Dermis microvascular lymphatic vessel endothelial cell (primary cell): ENCODE measurements around the gene ARAP1. TPM values are rescaled to one million over a fixed set of nuclear protein-coding genes. Genes with fewer than 3 reads are reported as not detected.
A peak's percentile ranks its signal among the peaks of the same experiment; 100 is the strongest.
"Not testable (repeated sequence)": the region's sequence is repeated elsewhere in the genome, so short reads cannot be mapped to it uniquely, and the experiment has no call there.

Experiments used
- DNase-seq, 2 donors: peaks; one replicate each; pipeline versions ENCODE4 v3.0.0 to v3.0.0-alpha.2; 2010; ENCODE audit warnings: low read depth in 2 of 2
- total RNA-seq: library from RNA; depleted of rRNA; stranded (reverse); fragments of >200 nt; gene quantifications from 2 replicates; pipeline ENCODE4 v1.2.1, GENCODE V29; 2014

Gene ARAP1
- 73.7 and 88.5 TPM in 2 replicates for total RNA-seq

- DNase-seq, result peak; percentile 21 to 70
Measured at GRCh38 chr11:72752088-72752914, at the start of gene ARAP1. ARAP1 (minus strand) TSS chr11:72752408; CDS start chr11:72727128, 25,280 bp downstream.

GRCh38 chr11:72799441-72799840 is 47.2 kb upstream of the ARAP1 start:
- DNase-seq, result no peak

- no peak for DNase-seq
Measured at GRCh38 chr11:72798361-72798760, 46.2 kb upstream of the ARAP1 start.

GRCh38 chr11:72793425-72794367 is 41.5 kb upstream of the ARAP1 start, which contains the start of gene STARD10:
STARD10 (minus strand) TSS chr11:72794047; CDS start chr11:72781181, 12,866 bp downstream.
- DNase-seq, result peak; percentile 85 to 95

GRCh38 chr11:72793076-72793424 is 40.8 kb upstream of the ARAP1 start:
- no peak for DNase-seq

- no peak for DNase-seq
Measured at GRCh38 chr11:72792437-72793021, 40.3 kb upstream of the ARAP1 start.

GRCh38 chr11:72791228-72791627 is 39.0 kb upstream of the ARAP1 start:
- not testable (repeated sequence) for DNase-seq

GRCh38 chr11:72789493-72790131 is 37.4 kb upstream of the ARAP1 start:
- no peak for DNase-seq

GRCh38 chr11:72788241-72788640 is 36.0 kb upstream of the ARAP1 start:
- no peak for DNase-seq

GRCh38 chr11:72787216-72788104 is 35.3 kb upstream of the ARAP1 start:
- no peak for DNase-seq

- no peak for DNase-seq
Measured at GRCh38 chr11:72786305-72787215, 34.4 kb upstream of the ARAP1 start.

GRCh38 chr11:72784662-72785061 is 32.5 kb upstream of the ARAP1 start:
- no peak for DNase-seq

GRCh38 chr11:72783144-72783905 is 31.1 kb upstream of the ARAP1 start:
- DNase-seq, result no peak

- no peak for DNase-seq
Measured at GRCh38 chr11:72782081-72782920, 30.1 kb upstream of the ARAP1 start.

GRCh38 chr11:72781313-72782080 is 29.3 kb upstream of the ARAP1 start:
- peak in 1 of 2 donors; percentile 39 for DNase-seq

- no peak for DNase-seq
Measured at GRCh38 chr11:72781063-72781312, 28.8 kb upstream of the ARAP1 start.
